AG04449 (cell line): ENCODE measurements around the gene CD151.

Experiments
- CTCF ChIA-PET: fragments of 350-600 bp; formaldehyde crosslinking; extraction: SDS; loops from one replicate; lab custom pipeline; 2021; ENCODE audit warnings: antibody characterized with exemption; lab: Yijun Ruan, JAX
- POLR2A ChIA-PET: fragments of 400-600, 350-600 bp; formaldehyde crosslinking; extraction: SDS; loops from one replicate; lab custom pipeline; 2020; ENCODE audit warnings: antibody characterized with exemption, inconsistent platforms; lab: Yijun Ruan, JAX
- DNase-seq: peaks from one replicate; pipeline ENCODE4 v3.0.0-alpha.2; 2010; ENCODE audit warnings: low read depth, low spot score
- H3K4me3 ChIP-seq: 2 replicates; pipeline ENCODE4 v1.5.1; 2011; ENCODE audit warnings: low read depth, mild to moderate bottlenecking, control low read depth, low read length
- TF ChIP-seq, protein P1 (sequence below): IDR thresholded peaks from one replicate; pipeline ENCODE4 v1.5.1; 2011; ENCODE audit warnings: mild to moderate bottlenecking, moderate library complexity, low read length, control low read depth, inconsistent platforms; ENCODE audit not compliant: insufficient read depth; ENCODE audit errors: missing control alignments

The CD151 gene

DNA sequence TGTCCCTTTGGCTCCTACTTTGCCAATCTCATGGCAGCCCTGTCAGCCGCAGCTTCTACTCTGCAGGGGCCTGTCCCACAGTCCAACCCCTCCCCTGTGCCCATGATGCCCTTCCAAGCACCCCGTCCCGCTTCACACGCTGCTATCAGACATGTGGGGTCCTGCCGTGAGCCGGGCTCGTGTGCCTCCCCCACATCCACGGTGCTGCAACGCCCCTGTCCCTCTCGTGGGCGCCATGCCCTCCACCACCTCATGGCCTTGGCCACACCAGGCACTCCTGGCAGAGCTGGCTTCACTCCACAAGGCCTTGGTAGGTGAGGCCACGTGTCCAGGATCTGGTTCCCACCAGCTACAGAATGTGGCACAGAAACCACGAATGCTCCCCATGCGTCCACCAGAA, 54.8 kb downstream of the CD151 start:
- DNase-seq, result no peak
- TF ChIP-seq, protein P1, sequence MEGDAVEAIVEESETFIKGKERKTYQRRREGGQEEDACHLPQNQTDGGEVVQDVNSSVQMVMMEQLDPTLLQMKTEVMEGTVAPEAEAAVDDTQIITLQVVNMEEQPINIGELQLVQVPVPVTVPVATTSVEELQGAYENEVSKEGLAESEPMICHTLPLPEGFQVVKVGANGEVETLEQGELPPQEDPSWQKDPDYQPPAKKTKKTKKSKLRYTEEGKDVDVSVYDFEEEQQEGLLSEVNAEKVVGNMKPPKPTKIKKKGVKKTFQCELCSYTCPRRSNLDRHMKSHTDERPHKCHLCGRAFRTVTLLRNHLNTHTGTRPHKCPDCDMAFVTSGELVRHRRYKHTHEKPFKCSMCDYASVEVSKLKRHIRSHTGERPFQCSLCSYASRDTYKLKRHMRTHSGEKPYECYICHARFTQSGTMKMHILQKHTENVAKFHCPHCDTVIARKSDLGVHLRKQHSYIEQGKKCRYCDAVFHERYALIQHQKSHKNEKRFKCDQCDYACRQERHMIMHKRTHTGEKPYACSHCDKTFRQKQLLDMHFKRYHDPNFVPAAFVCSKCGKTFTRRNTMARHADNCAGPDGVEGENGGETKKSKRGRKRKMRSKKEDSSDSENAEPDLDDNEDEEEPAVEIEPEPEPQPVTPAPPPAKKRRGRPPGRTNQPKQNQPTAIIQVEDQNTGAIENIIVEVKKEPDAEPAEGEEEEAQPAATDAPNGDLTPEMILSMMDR, result no peak
- ChIA-PET CTCF (interaction anchor here (1.6 kb wide), 1 partner anchor 10 kb away, joined by 7 read pairs; no protein-coding TSS in a partner anchor), POLR2A (no interaction called here)
- no peak overlapping the region for H3K4me3 ChIP-seq
